HG02798 (cell line): ENCODE results near the gene TST.
A peak's percentile ranks its signal among the peaks of the same experiment; 100 is the strongest.

Experiments
- ATAC-seq: cut with Tn5 transposase; IDR thresholded peaks from one replicate; pipeline ENCODE4 v1.9.1; 2021; ENCODE audit warnings: mild to moderate bottlenecking; ENCODE audit not compliant: unreplicated experiment, poor library complexity

TST gene

DNA sequence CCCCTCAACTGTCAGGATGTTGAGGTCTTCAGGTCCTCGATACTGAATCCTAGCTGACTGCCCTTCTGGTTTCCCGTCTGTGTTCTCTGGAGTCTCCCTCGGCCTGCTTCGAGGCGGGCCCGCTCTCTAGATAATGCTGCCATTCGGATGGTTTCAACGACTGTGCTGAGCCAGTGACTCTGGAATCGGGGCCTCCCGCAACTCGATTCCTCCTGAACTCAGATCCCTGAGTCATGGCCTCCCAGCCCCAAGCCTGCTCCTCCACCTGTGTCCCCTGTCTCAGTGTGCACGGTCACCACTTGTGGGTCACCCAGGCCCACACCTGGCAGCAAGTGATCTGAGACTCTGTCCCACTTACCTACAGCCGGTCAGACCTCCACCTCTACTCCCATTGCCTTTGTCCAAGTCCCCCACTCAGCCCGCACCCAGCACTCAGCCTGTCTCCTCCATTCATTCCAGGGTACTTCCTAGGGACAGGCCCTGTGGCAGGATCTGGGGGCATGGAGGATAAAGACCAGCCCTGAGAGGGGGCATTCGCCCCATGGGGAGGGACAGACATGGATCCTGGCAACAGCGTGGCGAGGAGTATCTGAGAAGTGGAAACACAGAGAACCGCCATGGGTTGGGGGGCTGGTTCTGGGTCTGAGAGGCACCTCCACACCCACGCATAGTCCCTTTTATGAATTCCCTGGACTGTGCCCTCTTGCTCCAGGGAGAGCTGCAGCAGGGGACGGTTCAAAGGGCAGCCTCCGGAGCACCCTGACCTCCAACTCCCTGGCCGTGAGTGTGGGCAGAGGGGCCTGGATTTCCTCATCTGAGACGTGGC lies 14.6 kb upstream of the TST start:
- ATAC-seq, result no peak

DNA sequence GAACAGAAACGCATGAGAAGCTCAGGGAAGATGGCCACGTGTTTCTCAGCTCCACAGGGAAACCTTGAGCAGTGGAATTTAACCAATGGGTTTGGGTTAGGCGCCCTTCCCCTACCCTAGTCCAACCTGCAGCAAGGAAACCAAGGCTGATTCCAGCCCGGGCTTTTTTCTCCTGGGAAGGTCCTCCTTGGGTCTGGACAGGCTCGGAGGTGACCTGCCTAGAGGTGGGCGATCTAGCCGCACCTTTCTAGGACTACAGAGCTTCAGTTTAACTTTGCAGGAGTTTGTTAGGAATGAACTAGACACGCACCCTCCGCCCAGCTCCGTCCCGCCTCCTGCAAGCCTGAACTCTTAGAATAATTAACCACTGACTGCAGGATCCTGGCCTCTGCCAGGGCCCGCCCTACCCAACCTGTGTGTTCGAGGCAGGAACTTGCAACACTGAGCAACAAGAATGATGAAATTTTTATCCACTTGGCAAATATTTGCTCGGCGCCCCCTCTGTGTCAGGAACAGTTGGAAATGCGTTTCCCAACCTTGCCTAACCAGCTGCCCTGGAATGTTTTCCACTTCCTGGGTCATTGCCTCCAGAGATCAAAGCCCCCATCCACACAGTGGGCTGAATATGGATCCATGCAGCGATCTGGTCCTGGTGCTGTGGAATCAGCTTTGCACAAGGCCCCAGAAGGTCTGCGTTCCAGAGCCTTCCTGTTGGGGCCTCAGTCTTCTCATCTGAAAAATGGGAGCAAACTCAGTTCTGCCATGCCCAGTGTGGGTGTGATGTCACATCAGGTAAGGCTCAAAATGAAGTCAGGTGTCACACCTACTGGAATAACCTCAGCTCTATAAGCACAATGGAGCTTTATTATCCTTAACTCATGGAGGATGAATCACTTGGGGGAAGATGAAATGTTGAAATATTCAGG lies 13.6 kb upstream of the TST start:
- ATAC-seq, result no peak

DNA sequence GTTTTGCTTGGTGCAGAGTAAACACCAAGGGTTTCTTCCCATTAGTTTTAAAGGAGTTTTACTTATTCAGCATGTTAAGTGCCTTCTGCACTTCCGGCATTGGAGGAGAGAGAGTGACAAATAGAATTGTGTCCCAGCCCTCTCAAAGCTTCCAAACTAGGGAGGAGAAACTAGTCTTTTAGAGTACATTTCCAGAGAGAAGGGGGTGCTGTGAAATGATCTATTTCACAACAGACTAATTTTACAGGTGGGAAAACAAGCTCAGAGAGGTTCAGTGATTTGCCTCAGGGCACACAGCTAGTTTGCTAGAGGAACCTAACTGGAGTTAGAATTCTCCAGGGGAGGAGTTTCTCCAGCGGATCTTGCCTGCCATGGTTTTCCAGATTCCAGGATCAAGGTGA lies 12.9 kb upstream of the TST start:
- ATAC-seq, result no peak

DNA sequence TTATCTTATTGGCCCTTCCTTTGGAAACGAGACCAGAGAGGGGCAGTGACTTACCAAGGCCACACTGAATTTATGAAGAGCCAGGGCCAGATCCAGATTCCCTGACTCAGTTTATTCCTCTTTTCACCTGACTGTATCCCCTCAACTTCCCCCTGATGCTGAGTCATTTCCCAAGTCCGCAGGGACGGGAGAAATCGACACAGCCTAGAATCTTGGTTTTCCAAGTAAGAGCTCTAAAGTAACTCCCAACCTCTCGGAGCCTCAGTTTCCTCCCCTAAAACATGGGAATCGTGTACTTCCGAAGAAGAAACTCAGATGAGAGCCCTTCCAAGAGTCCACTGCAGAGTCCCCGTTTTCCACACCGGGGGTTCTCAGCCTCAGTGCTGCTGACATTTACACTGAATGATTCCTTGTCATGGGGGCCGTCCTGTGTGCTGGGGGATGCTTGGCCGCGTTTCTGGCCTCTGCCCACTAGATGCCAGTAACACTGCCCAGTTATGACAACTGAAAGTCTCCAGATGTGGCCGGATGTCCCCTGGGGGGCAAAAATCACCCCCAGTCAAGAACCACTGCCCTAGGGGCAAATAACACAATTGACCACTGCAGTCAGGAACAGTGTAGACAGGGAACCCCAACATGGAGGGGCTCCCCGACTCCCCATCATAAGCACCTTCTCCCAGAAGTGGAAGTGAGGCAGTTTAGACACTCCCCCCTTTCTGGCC lies 11.5 kb upstream of the TST start:
- ATAC-seq, result no peak

DNA sequence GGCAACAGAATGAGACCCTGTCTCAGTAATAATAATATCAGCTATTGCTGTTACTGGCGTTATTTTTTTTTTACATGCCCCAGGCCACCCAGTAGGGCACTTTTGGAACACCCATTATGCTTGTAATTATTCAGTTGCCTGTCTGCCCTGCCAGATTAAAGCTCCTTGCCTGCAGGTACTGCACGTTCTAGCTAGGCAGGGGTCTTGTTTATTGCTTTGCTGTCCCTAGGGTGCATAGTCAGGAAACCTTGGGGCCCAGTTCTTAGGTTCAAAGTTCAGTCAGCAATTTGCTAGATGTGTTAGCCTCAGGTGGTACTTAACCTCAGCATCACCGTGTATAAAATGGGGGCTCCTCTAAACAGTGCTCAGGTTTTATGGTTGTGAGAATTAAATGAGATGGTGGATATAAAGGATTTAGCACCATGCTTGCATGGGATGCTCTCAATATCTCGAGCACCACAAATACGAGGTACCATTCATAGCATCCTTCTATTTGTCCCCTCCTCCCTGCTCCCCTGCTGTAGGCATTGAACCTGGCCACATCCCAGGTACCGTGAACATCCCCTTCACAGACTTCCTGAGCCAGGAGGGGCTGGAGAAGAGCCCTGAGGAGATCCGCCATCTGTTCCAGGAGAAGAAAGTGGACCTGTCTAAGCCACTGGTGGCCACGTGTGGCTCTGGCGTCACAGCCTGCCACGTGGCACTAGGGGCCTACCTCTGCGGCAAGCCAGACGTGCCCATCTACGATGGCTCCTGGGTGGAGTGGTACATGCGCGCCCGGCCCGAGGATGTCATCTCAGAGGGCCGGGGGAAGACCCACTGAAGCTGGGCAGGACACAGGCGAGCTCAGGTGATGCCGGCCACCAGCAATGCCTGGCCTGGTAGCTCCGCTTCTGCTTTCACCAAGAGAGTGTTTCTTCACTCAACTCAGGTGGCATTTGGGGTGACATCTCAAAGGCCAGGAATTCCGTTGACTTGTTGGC lies 9.7 kb upstream of the TST start:
- ATAC-seq, result no peak

DNA sequence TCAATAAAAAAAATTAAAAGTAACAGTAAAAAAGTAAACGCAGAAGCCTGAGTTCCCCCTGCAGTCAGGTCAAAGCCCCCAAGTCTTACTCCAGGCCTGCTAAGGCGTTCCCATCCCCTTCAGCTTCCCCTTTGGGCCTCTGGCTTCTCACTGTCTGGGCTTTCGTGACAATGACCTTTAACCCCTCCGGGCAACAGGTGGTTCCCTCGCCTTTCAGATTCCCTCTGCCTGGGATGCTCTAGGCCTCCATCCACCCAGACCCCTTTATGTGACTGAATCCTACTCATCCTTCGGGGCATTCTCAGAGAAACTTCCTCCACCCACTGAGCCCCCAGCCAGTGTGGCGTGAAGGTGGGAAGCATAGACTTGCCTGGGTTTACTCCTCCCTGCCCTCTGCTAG lies 8.3 kb upstream of the TST start:
- no peak for ATAC-seq

DNA sequence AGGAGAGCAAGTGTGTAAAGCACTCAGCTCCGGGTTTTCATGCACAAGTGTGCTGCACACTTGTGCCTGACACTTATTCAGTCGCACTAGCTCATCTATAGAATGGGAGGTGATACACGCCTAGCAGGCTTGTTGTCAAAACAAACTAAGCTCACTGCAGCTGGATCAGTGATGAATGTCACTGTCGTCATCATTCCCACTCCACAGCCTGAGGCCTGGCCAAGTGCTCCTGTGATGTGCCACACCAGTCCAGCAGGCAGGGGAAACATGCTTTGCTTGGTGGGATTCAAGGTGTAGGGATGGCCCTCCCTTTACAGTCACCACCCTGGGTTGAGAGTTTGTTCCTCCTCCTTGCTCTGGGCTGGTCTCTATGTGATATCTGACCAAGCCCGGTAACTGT lies 7.1 kb upstream of the TST start:
- no peak for ATAC-seq

DNA sequence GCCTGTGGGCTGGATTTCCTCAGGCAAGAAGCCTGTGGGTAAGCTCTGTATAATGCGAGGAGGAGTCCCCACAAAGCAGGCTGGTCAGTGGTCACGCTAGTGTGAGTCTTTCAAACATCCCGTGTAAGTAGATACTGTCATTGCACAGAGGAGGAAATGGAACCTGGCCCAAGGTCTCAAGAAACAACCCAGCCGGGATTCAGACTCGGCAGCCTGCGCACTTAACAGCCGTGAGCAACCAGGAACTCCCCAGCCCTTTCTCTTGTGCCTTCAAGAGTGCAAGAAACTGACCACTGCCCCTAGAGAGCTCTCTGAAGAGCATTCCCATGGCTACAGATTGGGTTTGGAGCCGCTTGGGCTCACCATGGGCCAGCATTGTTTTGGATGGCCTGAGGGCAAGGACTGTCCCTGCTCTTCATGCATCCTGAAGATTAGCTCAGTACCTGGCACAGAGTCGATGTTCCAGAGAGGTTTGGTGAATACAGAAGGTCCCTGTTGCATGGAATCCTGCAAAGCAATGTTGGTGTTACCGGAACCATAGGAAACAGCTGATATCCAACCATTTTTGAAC lies 6.3 kb upstream of the TST start:
- ATAC-seq, result no peak

DNA sequence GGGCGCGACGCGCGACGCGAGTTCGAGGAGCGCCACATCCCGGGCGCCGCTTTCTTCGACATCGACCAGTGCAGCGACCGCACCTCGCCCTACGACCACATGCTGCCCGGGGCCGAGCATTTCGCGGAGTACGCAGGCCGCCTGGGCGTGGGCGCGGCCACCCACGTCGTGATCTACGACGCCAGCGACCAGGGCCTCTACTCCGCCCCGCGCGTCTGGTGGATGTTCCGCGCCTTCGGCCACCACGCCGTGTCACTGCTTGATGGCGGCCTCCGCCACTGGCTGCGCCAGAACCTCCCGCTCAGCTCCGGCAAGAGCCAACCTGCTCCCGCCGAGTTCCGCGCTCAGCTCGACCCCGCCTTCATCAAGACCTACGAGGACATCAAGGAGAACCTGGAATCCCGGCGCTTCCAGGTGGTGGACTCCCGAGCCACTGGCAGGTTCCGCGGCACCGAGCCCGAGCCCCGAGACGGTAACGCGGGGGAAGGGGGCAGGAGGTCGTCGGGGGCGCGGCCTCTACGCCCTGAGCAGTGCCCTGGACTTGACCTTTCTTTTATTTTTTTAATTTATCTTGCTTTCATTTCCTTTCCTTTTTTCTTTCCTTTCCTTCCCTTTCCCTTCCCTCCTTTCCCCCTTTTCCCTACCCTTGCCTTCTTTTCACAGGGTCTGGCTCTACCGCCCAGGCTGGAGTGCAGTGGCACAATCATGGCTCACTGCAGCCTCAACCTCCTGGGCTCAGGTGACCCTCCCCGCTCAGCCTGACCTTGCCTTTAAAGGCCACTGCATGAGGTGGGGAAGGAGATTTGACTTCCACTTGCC lies 5.3 kb upstream of the TST start:
- ATAC-seq, result no peak

DNA sequence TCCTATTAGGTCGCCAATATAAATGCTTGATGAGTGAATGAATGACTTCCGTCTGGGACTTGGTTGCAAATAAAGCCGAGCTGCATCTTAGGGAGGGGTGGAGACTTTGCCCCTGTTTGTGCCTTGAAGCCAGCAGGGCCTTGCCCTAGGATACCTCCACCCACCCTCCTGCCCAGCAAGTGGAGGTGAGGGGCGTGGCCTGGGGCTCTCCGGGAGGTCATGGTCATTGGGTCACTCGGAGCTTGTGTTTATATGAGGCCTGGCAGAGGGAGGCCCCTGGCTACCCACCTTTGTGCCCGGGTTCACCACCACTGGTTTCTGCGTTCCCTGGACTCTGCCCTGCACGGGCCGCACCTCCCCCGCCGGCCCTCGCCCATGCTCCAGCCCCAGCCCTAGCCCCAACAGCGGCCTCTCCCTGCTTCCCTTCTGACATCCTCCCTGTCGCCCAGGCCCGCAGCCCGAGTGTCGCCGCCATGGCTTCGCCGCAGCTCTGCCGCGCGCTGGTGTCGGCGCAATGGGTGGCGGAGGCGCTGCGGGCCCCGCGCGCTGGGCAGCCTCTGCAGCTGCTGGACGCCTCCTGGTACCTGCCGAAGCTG lies 4.6 kb upstream of the TST start:
- no peak for ATAC-seq

DNA sequence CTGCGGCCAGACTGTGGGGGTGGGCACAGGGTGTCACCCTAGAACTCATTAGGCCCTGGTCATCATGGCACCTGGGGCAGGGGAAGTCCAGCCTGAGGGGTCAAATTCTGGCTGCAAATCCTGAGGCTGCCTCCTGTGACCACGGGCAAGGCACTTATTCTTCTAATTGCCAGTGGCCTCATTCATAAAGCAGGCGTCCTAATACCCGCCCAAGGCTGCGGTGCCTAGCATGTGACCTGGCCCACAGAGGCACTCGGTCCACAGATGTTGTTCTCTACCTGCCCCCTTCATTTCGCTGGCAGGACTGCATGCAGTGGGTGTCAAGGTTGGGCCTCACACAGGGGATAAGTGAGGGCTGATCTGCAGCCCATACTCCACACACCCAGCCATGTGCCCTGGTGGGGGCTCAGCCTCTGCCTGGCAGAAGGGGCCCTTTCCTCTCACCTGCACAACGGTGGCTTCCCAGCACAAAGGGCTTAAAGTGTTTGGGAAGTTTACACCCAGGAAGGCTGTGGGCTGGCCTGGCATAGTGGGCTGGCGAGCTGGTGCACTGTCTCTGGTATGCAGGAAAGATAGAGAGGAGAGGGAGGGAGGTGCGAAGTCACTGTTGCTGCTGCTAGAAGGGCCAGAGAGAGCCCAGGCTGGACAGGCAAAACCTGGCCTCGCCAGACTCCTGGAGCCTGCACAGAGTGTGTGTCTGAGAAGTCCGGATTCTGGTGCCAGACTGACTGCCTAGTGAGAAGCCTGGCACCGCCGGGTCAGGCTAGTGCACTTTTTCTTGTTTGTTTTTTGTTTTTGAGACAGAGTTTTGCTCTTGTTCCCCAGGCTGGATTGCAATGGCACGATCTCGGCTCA lies 3.5 kb upstream of the TST start:
- no peak for ATAC-seq

DNA sequence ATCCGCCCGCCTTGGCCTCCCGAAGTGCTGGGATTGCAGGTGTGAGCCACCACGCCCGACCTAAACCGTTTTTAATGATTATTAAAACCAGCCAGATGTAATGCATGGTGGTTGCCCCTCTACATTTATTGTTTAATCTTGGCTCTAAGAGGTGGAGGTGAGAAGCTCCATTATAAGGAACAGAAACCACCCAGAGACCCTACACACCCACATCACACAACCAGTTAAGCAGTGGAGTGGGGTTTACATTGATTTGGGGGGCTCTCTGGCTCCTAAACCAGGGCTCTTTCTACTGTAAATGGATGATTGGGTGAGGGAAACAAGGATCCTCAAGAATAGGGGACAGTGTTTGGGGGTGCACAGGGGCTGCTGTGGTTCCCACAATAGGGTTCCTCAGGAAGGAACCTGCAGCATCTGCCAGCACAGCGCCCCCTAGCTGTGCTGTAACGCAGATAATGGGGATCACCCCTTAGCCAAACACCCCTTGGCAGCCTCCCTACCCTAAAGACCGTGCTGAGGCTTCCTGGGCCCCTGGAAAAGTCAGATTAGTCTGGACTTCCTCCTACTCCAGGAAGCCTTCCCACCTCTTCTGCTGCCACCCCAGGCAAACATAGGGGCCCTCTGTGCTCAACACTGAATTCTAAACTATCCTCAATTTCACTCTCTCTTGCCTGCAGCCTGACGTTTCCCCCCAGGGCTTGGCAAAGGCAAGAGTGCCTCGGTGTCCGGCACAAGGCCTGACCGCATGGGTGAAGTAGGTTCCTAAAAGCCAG lies 2.6 kb upstream of the TST start:
- ATAC-seq, result no peak

DNA sequence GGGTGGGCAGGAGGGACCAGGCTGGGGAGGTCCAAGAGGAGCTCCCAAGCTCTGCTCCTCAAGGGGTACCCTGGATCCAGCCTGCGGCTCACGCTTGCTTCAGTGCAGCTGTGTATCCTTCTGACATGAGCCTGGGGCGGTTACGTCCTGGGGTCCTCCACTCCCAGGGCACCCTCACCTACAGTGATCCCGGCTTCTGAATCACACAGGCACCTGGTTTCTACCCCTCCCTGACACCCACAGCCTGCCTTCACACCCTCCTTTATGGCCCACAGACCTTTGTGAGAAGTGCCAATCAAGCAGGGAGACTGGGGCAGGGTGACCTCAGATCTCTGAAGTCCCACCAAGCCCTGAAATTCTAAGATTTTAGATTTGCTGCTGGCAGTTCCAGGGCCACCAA lies 1.8 kb upstream of the TST start:
- no peak for ATAC-seq

DNA sequence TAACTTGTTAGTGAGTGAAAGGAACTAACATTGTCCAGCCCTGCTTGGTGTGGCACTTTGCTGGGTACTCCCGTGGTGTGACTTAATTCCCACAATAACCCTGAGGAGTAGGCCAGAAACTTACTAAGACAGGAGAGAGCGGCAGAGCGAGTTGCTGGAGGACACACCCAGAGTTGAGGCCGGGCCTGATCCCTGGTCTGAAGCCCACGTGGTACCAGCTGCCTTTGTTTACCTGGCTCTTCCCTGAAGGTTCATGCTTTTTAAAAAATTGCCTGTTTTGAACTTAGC lies 889 bp upstream of the TST start:
- ATAC-seq, result no peak

DNA sequence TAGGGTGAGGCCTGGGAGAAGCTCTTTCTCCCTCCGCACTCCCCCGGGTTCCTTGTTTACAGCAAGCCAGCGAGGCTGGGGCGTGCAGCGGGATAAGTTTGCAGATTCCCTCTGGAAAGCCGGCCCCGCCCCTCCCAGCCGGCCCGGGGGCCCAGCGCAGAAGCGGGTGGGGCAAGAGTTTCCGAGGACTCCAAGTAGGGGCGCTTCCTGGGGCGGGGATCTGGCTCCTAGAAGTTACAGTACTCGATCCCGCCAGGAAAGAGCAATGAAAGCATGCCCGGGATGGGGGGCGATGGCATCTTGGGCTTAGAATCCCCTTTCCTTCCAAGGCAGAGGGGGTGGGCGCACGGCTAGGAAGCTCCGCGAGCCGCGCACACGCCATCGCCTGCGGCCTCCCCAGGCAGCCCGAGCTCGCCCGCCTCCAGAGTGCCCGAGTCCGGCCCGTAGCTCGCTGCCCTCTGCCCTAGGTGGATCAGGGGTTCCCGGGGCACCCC lies 385 bp downstream of the TST start:
- peak; percentile 25 for ATAC-seq

DNA sequence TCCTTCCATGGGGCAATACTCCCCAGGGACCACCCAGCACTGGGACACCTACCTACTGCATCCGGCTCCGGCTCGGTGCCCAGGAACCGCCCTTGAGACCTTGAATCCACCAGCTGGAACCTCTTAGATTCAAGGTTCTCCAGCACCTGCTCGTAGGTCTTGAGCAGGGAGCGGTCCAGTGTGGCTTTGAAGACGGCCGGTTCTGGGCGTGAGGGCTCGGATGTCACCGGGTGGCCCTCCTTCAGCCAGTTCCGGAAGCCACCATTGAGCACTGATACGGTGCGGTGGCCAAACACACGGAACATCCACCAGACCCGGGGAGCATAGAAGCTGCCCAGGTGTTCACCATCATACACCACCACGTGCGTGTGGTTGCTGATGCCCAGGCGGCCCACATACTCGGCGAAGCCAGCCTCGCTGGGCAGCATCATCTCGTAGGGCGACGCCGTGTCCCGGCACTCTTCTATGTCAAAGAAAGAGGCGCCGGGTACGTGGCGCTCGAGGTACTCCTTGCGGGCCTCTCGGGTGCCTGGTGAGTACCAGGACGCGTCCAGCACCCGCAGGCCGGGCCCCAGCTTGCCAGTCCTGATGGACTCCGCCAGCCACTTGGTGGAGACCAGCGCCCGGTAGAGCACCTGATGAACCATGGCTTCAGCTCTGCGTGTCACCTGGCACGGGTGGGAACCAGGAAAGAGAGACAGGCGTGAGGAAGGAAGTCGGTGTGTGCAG lies 997 bp downstream of the TST start:
- no peak for ATAC-seq
